ENCODE results near the gene SPATA25. TPM values are rescaled to one million over a fixed set of nuclear protein-coding genes. Genes with fewer than 3 reads are reported as not detected.

SPATA25 gene
- total RNA-seq, 1 experiment from 2014 or later, result 1.8 TPM

DNA sequence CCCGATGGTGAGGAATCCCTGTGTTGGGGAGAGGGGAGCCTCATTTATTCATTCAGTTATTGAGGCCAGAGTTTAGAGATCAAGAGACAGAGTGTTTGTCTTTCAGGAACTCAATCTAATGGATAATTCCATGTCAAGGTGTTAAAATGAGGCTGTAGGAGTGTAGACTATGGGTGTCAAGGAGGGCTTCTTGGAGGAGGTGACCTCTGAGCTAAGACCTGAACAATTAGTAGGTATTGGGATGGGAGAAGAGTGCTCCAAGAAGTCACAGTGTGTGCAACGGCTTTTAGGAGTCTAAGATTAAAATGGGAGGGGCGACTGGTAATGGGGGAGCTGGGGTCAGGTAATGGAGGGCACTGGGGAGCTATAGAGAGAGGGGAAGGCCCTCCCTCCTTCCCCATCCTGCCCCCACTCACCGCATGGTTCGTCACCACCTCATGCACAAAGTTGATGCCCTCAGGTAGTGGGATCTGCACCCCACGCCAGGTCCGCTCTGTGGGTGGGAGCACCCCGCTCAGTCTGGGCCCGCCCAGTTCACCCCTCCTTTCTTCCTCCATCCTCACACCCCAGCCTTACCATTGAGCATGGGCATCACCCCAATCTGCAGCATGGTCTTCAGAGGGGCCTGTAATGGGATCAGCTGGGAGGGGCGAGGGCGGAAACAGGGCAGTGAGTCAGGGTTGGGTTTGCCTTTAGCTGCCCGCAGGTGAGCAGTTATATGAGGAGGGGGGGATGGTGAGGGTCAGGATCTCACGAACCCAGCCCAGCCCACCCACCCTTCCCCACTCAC lies 11.8 kb upstream of the SPATA25 start:
- DNase-seq (ENCODE audit: low read depth, low spot score) (no peak), ATAC-seq (no peak)
- ChIA-PET CTCF (no interaction called here), POLR2A (interaction anchor here (0.6 kb wide), 1 partner anchor 75 kb away, joined by 4 read pairs; no protein-coding TSS in a partner anchor)
- no peak overlapping the region for H3K4me3 ChIP-seq (ENCODE audit: low read depth in 2 of 2, low read length in 2 of 2)
- no TSS peak for BruUV-seq (replicated peaks)
- H3K4me1 ChIP-seq (ENCODE audit: control insufficient read depth, insufficient read depth, low read length), result no peaks in the 10 kb centered on the region
- no peaks in the 10 kb centered on the region for H3K9me3 ChIP-seq (ENCODE audit: control insufficient read depth, insufficient read depth, low read depth, low read length)
- TF ChIP-seq POLR2AphosphoS5 (IDR thresholded peaks at IDR 0.05; ENCODE audit: low read depth, low read length), result no peak
- TF ChIP-seq SIN3A (IDR thresholded peaks at IDR 0.05; ENCODE audit: borderline replicate concordance, insufficient read depth, low read depth, low read length), result no peak
- no peak for TF ChIP-seq TCF7L2 (IDR thresholded peaks at IDR 0.05; ENCODE audit: low read depth, low read length)
- TF ChIP-seq, protein P1, sequence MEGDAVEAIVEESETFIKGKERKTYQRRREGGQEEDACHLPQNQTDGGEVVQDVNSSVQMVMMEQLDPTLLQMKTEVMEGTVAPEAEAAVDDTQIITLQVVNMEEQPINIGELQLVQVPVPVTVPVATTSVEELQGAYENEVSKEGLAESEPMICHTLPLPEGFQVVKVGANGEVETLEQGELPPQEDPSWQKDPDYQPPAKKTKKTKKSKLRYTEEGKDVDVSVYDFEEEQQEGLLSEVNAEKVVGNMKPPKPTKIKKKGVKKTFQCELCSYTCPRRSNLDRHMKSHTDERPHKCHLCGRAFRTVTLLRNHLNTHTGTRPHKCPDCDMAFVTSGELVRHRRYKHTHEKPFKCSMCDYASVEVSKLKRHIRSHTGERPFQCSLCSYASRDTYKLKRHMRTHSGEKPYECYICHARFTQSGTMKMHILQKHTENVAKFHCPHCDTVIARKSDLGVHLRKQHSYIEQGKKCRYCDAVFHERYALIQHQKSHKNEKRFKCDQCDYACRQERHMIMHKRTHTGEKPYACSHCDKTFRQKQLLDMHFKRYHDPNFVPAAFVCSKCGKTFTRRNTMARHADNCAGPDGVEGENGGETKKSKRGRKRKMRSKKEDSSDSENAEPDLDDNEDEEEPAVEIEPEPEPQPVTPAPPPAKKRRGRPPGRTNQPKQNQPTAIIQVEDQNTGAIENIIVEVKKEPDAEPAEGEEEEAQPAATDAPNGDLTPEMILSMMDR (IDR thresholded peaks at IDR 0.05), result no peak
- TF ChIP-seq, protein P2, sequence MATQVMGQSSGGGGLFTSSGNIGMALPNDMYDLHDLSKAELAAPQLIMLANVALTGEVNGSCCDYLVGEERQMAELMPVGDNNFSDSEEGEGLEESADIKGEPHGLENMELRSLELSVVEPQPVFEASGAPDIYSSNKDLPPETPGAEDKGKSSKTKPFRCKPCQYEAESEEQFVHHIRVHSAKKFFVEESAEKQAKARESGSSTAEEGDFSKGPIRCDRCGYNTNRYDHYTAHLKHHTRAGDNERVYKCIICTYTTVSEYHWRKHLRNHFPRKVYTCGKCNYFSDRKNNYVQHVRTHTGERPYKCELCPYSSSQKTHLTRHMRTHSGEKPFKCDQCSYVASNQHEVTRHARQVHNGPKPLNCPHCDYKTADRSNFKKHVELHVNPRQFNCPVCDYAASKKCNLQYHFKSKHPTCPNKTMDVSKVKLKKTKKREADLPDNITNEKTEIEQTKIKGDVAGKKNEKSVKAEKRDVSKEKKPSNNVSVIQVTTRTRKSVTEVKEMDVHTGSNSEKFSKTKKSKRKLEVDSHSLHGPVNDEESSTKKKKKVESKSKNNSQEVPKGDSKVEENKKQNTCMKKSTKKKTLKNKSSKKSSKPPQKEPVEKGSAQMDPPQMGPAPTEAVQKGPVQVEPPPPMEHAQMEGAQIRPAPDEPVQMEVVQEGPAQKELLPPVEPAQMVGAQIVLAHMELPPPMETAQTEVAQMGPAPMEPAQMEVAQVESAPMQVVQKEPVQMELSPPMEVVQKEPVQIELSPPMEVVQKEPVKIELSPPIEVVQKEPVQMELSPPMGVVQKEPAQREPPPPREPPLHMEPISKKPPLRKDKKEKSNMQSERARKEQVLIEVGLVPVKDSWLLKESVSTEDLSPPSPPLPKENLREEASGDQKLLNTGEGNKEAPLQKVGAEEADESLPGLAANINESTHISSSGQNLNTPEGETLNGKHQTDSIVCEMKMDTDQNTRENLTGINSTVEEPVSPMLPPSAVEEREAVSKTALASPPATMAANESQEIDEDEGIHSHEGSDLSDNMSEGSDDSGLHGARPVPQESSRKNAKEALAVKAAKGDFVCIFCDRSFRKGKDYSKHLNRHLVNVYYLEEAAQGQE (IDR thresholded peaks at IDR 0.05; ENCODE audit: insufficient read depth in 1 of 2, low read depth in 2 of 2, low read length in 1 of 2), result no peak
- no peaks in the 10 kb centered on the region for H3K27me3 ChIP-seq (ENCODE audit: control insufficient read depth, insufficient read depth, low read length)
- H3K36me3 ChIP-seq (ENCODE audit: control insufficient read depth, insufficient read depth, low read length), result no peaks in the 10 kb centered on the region
- intact Hi-C loops (cut with micrococcal nuclease; ENCODE audit: unreplicated experiment), result no loop called here
- in situ Hi-C loops (cut with HindIII; ENCODE audit: low pct_unique_long_range_greater_than_20kb, low sequenced_read_pairs), result no loop called here
- H3K27ac ChIP-seq (ENCODE audit: low read length), result no peak overlapping the region

DNA sequence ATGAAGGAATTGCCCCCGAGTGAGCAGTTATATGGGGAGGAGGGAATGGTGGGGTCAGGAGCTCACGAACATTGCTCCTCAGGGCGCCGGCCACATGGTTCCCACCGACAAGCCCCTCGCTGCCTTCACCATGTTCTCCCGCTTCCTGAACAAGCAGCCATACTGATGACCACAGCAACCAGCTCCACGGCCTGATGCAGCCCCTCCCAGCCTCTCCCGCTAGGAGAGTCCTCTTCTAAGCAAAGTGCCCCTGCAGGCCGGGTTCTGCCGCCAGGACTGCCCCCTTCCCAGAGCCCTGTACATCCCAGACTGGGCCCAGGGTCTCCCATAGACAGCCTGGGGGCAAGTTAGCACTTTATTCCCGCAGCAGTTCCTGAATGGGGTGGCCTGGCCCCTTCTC lies 10.9 kb upstream of the SPATA25 start:
- Histone ChIP-seq H3K27me3 (ENCODE audit: control insufficient read depth, insufficient read depth, low read length) (no peaks in the 10 kb centered on the region), H3K9me3 (ENCODE audit: control insufficient read depth, insufficient read depth, low read depth, low read length) (no peaks in the 10 kb centered on the region), H3K36me3 (ENCODE audit: control insufficient read depth, insufficient read depth, low read length) (no peaks in the 10 kb centered on the region; the same call in 1 of the 2 replicates), H3K4me3 (ENCODE audit: low read depth in 2 of 2, low read length in 2 of 2) (no peak overlapping the region), H3K4me1 (ENCODE audit: control insufficient read depth, insufficient read depth, low read length) (no peaks in the 10 kb centered on the region), H3K27ac (ENCODE audit: low read length) (no peak overlapping the region)
- DNase-seq (ENCODE audit: low read depth, low spot score), result no peak
- in situ Hi-C loops (cut with HindIII; ENCODE audit: low pct_unique_long_range_greater_than_20kb, low sequenced_read_pairs) (no loop called here), intact Hi-C loops (cut with micrococcal nuclease; ENCODE audit: unreplicated experiment) (no loop called here)
- BruUV-seq (replicated peaks), result TSS peak; percentile 83
- TF ChIP-seq POLR2AphosphoS5 (IDR thresholded peaks at IDR 0.05; ENCODE audit: low read depth, low read length), result no peak
- TF ChIP-seq SIN3A (IDR thresholded peaks at IDR 0.05; ENCODE audit: borderline replicate concordance, insufficient read depth, low read depth, low read length), result no peak
- TF ChIP-seq, protein P2 (IDR thresholded peaks at IDR 0.05; ENCODE audit: insufficient read depth in 1 of 2, low read depth in 2 of 2, low read length in 1 of 2), result no peak
- TF ChIP-seq, protein P1 (IDR thresholded peaks at IDR 0.05), result no peak
- no peak for TF ChIP-seq TCF7L2 (IDR thresholded peaks at IDR 0.05; ENCODE audit: low read depth, low read length)
- ChIA-PET POLR2A (no interaction called here), CTCF (no interaction called here)
- no peak for ATAC-seq
